ENCODE results near the gene SYCP3.

- no peak for TF ChIP-seq CTCF (IDR thresholded peaks at IDR 0.05)
- TF ChIP-seq POLR2A (IDR thresholded peaks at IDR 0.05): peak in 1 of 4 donors; percentile 18
Measured at GRCh38 chr12:101697930-101698799, 41.1 kb downstream of the SYCP3 start.
